Activated naive CD4-positive, alpha-beta T cell treated with anti-CD3 and anti-CD28 coated beads for 36 hours (primary cell): ENCODE results near the gene SLC9A9. TPM values are rescaled to one million over a fixed set of nuclear protein-coding genes. Genes with fewer than 3 reads are reported as not detected.

Experiments
- CTCF ChIA-PET: fragments of 350-600 bp; sonication (Branson Sonifier 250); formaldehyde crosslinking; loops from one replicate; lab custom pipeline; 2021; ENCODE audit warnings: antibody characterized with exemption; lab: Charles Lee
- DNase-seq: peaks from one replicate; pipeline ENCODE4 v3.0.0-alpha.2; 2020
- H3K27ac Mint-ChIP-seq: one replicate; pipeline ENCODE4 v1.8.0; 2021; ENCODE audit warnings: mild to moderate bottlenecking, mixed read lengths
- H3K27me3 Mint-ChIP-seq: one replicate; pipeline ENCODE4 v1.8.0; 2021; ENCODE audit warnings: low read depth, mixed read lengths
- H3K36me3 Mint-ChIP-seq: one replicate; pipeline ENCODE4 v1.8.0; 2021; ENCODE audit warnings: low read depth, mixed read lengths
- H3K4me1 Mint-ChIP-seq: one replicate; pipeline ENCODE4 v1.8.0; 2021; ENCODE audit warnings: low read depth, mixed read lengths
- H3K4me3 Mint-ChIP-seq: one replicate; pipeline ENCODE4 v1.8.0; 2021; ENCODE audit warnings: mild to moderate bottlenecking, moderate library complexity, mixed read lengths
- H3K9me3 Mint-ChIP-seq: one replicate; pipeline ENCODE4 v1.8.0; 2021; ENCODE audit warnings: mixed read lengths
- intact Hi-C: fragments of 100-400 bp; cut with micrococcal nuclease; formaldehyde crosslinking; loops from one replicate; pipeline ENCODE4 v1.15.1; 2023
- total RNA-seq, 2 experiments: library from RNA; stranded (reverse); gene quantifications; one replicate each; pipeline ENCODE4 v1.2.3, GENCODE V29; 2021

The SLC9A9 gene
- total RNA-seq, 2 experiments from 2014 or later = 0.33 to 0.49 TPM

- DNase-seq = no peak
- Mint-ChIP-seq H3K4me3 (no peak overlapping the region), H3K27ac (no peak overlapping the region), H3K36me3 (no peaks in the 10 kb centered on the region), H3K9me3 (no peaks in the 10 kb centered on the region), H3K4me1 (peaks cover 12% of the 10 kb centered on the region), H3K27me3 (no peaks in the 10 kb centered on the region)
- intact Hi-C loops = loop anchor here (5.0 kb wide), 2 partner anchors 455 to 845 kb away; no protein-coding TSS in a partner anchor
- CTCF ChIA-PET = interaction anchor here (3.0 kb wide), 1 partner anchor 548 kb away, joined by 8 read pairs; no protein-coding TSS in a partner anchor
These were observed 175.7 kb downstream of the SLC9A9 start for GRCh38 chr3:143672396-143673165.

- no peak for DNase-seq
- no peaks in the 10 kb centered on the region for H3K27me3 Mint-ChIP-seq
- no peaks in the 10 kb centered on the region for H3K36me3 Mint-ChIP-seq
- no peak overlapping the region for H3K27ac Mint-ChIP-seq
- no peaks in the 10 kb centered on the region for H3K9me3 Mint-ChIP-seq
- CTCF ChIA-PET = interaction anchor here (0.5 to 1.6 kb wide), 6 partner anchors 12 to 551 kb away, joined by 3 to 5 read pairs (median 3); no protein-coding TSS in a partner anchor
- H3K4me3 Mint-ChIP-seq = no peak overlapping the region
- intact Hi-C loops = loop anchor here (5.0 kb wide), 2 partner anchors 454 to 844 kb away; no protein-coding TSS in a partner anchor
- H3K4me1 Mint-ChIP-seq = peaks cover 12% of the 10 kb centered on the region
These were observed 176.6 kb downstream of the SLC9A9 start for GRCh38 chr3:143671626-143672025.

GRCh38 chr3:143668924-143669790 is 179.1 kb downstream of the SLC9A9 start:
- DNase-seq = no peak
- Mint-ChIP-seq H3K4me1 (peaks cover 8% of the 10 kb centered on the region), H3K27me3 (no peaks in the 10 kb centered on the region), H3K9me3 (no peaks in the 10 kb centered on the region), H3K27ac (no peak overlapping the region), H3K36me3 (no peaks in the 10 kb centered on the region), H3K4me3 (no peak overlapping the region)
- intact Hi-C loops = no loop called here
- CTCF ChIA-PET = interaction anchor here (1.1 kb wide), 1 partner anchor 10 kb away, joined by 3 read pairs; no protein-coding TSS in a partner anchor

GRCh38 chr3:143668385-143668784 is 179.9 kb downstream of the SLC9A9 start:
- no peak for DNase-seq
- Mint-ChIP-seq H3K36me3 (no peaks in the 10 kb centered on the region), H3K27ac (no peak overlapping the region), H3K4me1 (peaks cover 5% of the 10 kb centered on the region), H3K27me3 (no peaks in the 10 kb centered on the region), H3K4me3 (no peak overlapping the region), H3K9me3 (no peaks in the 10 kb centered on the region)
- intact Hi-C loops = no loop called here
- CTCF ChIA-PET = no interaction called here

- Mint-ChIP-seq H3K9me3 (no peaks in the 10 kb centered on the region), H3K4me1 (no peaks in the 10 kb centered on the region), H3K4me3 (no peak overlapping the region), H3K27ac (no peak overlapping the region), H3K27me3 (no peaks in the 10 kb centered on the region), H3K36me3 (peaks cover 3% of the 10 kb centered on the region)
- no peak for DNase-seq
- intact Hi-C loops = no loop called here
- CTCF ChIA-PET = no interaction called here
These were observed 186.6 kb downstream of the SLC9A9 start for GRCh38 chr3:143661677-143662076.

- intact Hi-C loops = no loop called here
- Mint-ChIP-seq H3K27me3 (no peaks in the 10 kb centered on the region), H3K27ac (no peak overlapping the region), H3K4me1 (no peaks in the 10 kb centered on the region), H3K9me3 (no peaks in the 10 kb centered on the region), H3K36me3 (peaks cover 5% of the 10 kb centered on the region), H3K4me3 (no peak overlapping the region)
- DNase-seq = no peak
- CTCF ChIA-PET = interaction anchor here (1.4 kb wide), 1 partner anchor 15 kb away, joined by 4 read pairs; no protein-coding TSS in a partner anchor
These were observed 189.4 kb downstream of the SLC9A9 start for GRCh38 chr3:143658861-143659260.

GRCh38 chr3:143658116-143658515 is 190.2 kb downstream of the SLC9A9 start:
- Mint-ChIP-seq H3K4me1 (no peaks in the 10 kb centered on the region), H3K27me3 (no peaks in the 10 kb centered on the region), H3K27ac (no peak overlapping the region), H3K4me3 (no peak overlapping the region), H3K9me3 (no peaks in the 10 kb centered on the region), H3K36me3 (peaks cover 5% of the 10 kb centered on the region)
- CTCF ChIA-PET = interaction anchor here (1.6 kb wide), 1 partner anchor 16 kb away, joined by 5 read pairs; no protein-coding TSS in a partner anchor
- DNase-seq = no peak
- intact Hi-C loops = no loop called here

- no peak overlapping the region for H3K27ac Mint-ChIP-seq
- intact Hi-C loops = no loop called here
- H3K4me3 Mint-ChIP-seq = no peak overlapping the region
- no peaks in the 10 kb centered on the region for H3K9me3 Mint-ChIP-seq
- CTCF ChIA-PET = interaction anchor here (1.6 kb wide), 1 partner anchor 17 kb away, joined by 5 read pairs; no protein-coding TSS in a partner anchor
- H3K27me3 Mint-ChIP-seq = no peaks in the 10 kb centered on the region
- peaks cover 5% of the 10 kb centered on the region for H3K36me3 Mint-ChIP-seq
- H3K4me1 Mint-ChIP-seq = no peaks in the 10 kb centered on the region
- DNase-seq = no peak
These were observed 190.9 kb downstream of the SLC9A9 start for GRCh38 chr3:143657391-143657790.

GRCh38 chr3:143654906-143655305 is 193.4 kb downstream of the SLC9A9 start:
- no peaks in the 10 kb centered on the region for H3K9me3 Mint-ChIP-seq
- no peak for DNase-seq
- intact Hi-C loops = no loop called here
- CTCF ChIA-PET = interaction anchor here (1.4 kb wide), 1 partner anchor 20 kb away, joined by 9 read pairs; no protein-coding TSS in a partner anchor
- H3K27me3 Mint-ChIP-seq = no peaks in the 10 kb centered on the region
- H3K4me3 Mint-ChIP-seq = no peak overlapping the region
- no peak overlapping the region for H3K27ac Mint-ChIP-seq
- H3K36me3 Mint-ChIP-seq = peaks cover 6% of the 10 kb centered on the region
- H3K4me1 Mint-ChIP-seq = no peaks in the 10 kb centered on the region

GRCh38 chr3:143653935-143654334 is 194.3 kb downstream of the SLC9A9 start:
- Mint-ChIP-seq H3K27ac (no peak overlapping the region), H3K27me3 (no peaks in the 10 kb centered on the region), H3K4me3 (no peak overlapping the region), H3K4me1 (no peaks in the 10 kb centered on the region), H3K9me3 (no peaks in the 10 kb centered on the region), H3K36me3 (peaks cover 7% of the 10 kb centered on the region)
- DNase-seq = no peak
- CTCF ChIA-PET = interaction anchor here (1.4 kb wide), 1 partner anchor 21 kb away, joined by 9 read pairs; no protein-coding TSS in a partner anchor
- intact Hi-C loops = no loop called here

GRCh38 chr3:143653493-143653892 is 194.8 kb downstream of the SLC9A9 start:
- H3K9me3 Mint-ChIP-seq = no peaks in the 10 kb centered on the region
- no peaks in the 10 kb centered on the region for H3K4me1 Mint-ChIP-seq
- H3K4me3 Mint-ChIP-seq = no peak overlapping the region
- CTCF ChIA-PET = no interaction called here
- H3K27ac Mint-ChIP-seq = no peak overlapping the region
- no peak for DNase-seq
- peaks cover 7% of the 10 kb centered on the region for H3K36me3 Mint-ChIP-seq
- H3K27me3 Mint-ChIP-seq = no peaks in the 10 kb centered on the region
- intact Hi-C loops = no loop called here

GRCh38 chr3:143652118-143652517 is 196.2 kb downstream of the SLC9A9 start:
- no peak for DNase-seq
- Mint-ChIP-seq H3K9me3 (no peaks in the 10 kb centered on the region), H3K27me3 (no peaks in the 10 kb centered on the region), H3K4me3 (no peak overlapping the region), H3K4me1 (no peaks in the 10 kb centered on the region), H3K27ac (no peak overlapping the region), H3K36me3 (peaks cover 7% of the 10 kb centered on the region)
- CTCF ChIA-PET = interaction anchor here (0.6 to 1.2 kb wide), 3 partner anchors 22 to 235 kb away, joined by 3 read pairs; no protein-coding TSS in a partner anchor
- intact Hi-C loops = no loop called here
